Measurements from ENCODE around the gene DHX35.

The DHX35 gene

GRCh38 chr20:39050555-39050902, 88.4 kb downstream of the DHX35 start:
- Mint-ChIP-seq H3K27me3 (peaks cover 22% of the 10 kb centered on the region), H3K4me1 (ENCODE audit: low read depth) (peaks cover 11% of the 10 kb centered on the region), H3K4me3 (peak overlapping the region; percentile 81), H3K27ac (peak overlapping the region; percentile 86), H3K9me3 (no peaks in the 10 kb centered on the region), H3K36me3 (ENCODE audit: low read depth) (no peaks in the 10 kb centered on the region)
- intact Hi-C loops (cut with micrococcal nuclease), result loop anchor here (1.0 kb wide), 1 partner anchor 31 kb away; no protein-coding TSS in a partner anchor

- H3K4me1 Mint-ChIP-seq (ENCODE audit: low read depth), result peaks cover 11% of the 10 kb centered on the region
- peaks cover 27% of the 10 kb centered on the region for H3K27me3 Mint-ChIP-seq
- no peak overlapping the region for H3K4me3 Mint-ChIP-seq
- no peak overlapping the region for H3K27ac Mint-ChIP-seq
- intact Hi-C loops (cut with micrococcal nuclease), result no loop called here
- no peaks in the 10 kb centered on the region for H3K9me3 Mint-ChIP-seq
- H3K36me3 Mint-ChIP-seq (ENCODE audit: low read depth), result no peaks in the 10 kb centered on the region
Observed at GRCh38 chr20:39052676-39053075, 90.5 kb downstream of the DHX35 start.

- no peak overlapping the region for H3K4me3 Mint-ChIP-seq
- intact Hi-C loops (cut with micrococcal nuclease), result no loop called here
- no peaks in the 10 kb centered on the region for H3K4me1 Mint-ChIP-seq (ENCODE audit: low read depth)
- no peak overlapping the region for H3K27ac Mint-ChIP-seq
- H3K9me3 Mint-ChIP-seq, result no peaks in the 10 kb centered on the region
- H3K27me3 Mint-ChIP-seq, result peaks cover 14% of the 10 kb centered on the region
- H3K36me3 Mint-ChIP-seq (ENCODE audit: low read depth), result no peaks in the 10 kb centered on the region
Observed at GRCh38 chr20:39057143-39057542, 95.0 kb downstream of the DHX35 start.

GRCh38 chr20:39057911-39058310, 95.8 kb downstream of the DHX35 start:
- H3K9me3 Mint-ChIP-seq, result no peaks in the 10 kb centered on the region
- peaks cover 15% of the 10 kb centered on the region for H3K27me3 Mint-ChIP-seq
- no peak overlapping the region for H3K27ac Mint-ChIP-seq
- no peak overlapping the region for H3K4me3 Mint-ChIP-seq
- intact Hi-C loops (cut with micrococcal nuclease), result no loop called here
- no peaks in the 10 kb centered on the region for H3K4me1 Mint-ChIP-seq (ENCODE audit: low read depth)
- H3K36me3 Mint-ChIP-seq (ENCODE audit: low read depth), result no peaks in the 10 kb centered on the region

GRCh38 chr20:39059036-39059435, 96.9 kb downstream of the DHX35 start:
- no peak overlapping the region for H3K4me3 Mint-ChIP-seq
- H3K27me3 Mint-ChIP-seq, result peaks cover 11% of the 10 kb centered on the region
- no peaks in the 10 kb centered on the region for H3K9me3 Mint-ChIP-seq
- intact Hi-C loops (cut with micrococcal nuclease), result no loop called here
- H3K4me1 Mint-ChIP-seq (ENCODE audit: low read depth), result no peaks in the 10 kb centered on the region
- no peak overlapping the region for H3K27ac Mint-ChIP-seq
- H3K36me3 Mint-ChIP-seq (ENCODE audit: low read depth), result no peaks in the 10 kb centered on the region

GRCh38 chr20:39066471-39067242, 104.5 kb downstream of the DHX35 start:
- Mint-ChIP-seq H3K27ac (no peak overlapping the region), H3K4me3 (no peak overlapping the region), H3K9me3 (peaks cover 8% of the 10 kb centered on the region), H3K36me3 (ENCODE audit: low read depth) (no peaks in the 10 kb centered on the region), H3K4me1 (ENCODE audit: low read depth) (no peaks in the 10 kb centered on the region), H3K27me3 (peaks cover 12% of the 10 kb centered on the region)
- intact Hi-C loops (cut with micrococcal nuclease), result no loop called here

GRCh38 chr20:39067526-39068216, 105.5 kb downstream of the DHX35 start:
- Mint-ChIP-seq H3K27me3 (peaks cover 10% of the 10 kb centered on the region), H3K4me1 (ENCODE audit: low read depth) (no peaks in the 10 kb centered on the region), H3K27ac (no peak overlapping the region), H3K9me3 (peaks cover 8% of the 10 kb centered on the region), H3K4me3 (no peak overlapping the region), H3K36me3 (ENCODE audit: low read depth) (no peaks in the 10 kb centered on the region)
- intact Hi-C loops (cut with micrococcal nuclease), result no loop called here

- Mint-ChIP-seq H3K36me3 (ENCODE audit: low read depth) (no peaks in the 10 kb centered on the region), H3K4me3 (no peak overlapping the region), H3K4me1 (ENCODE audit: low read depth) (no peaks in the 10 kb centered on the region), H3K27ac (no peak overlapping the region), H3K27me3 (peaks cover 15% of the 10 kb centered on the region), H3K9me3 (peaks cover 8% of the 10 kb centered on the region)
- intact Hi-C loops (cut with micrococcal nuclease), result no loop called here
Observed at GRCh38 chr20:39069976-39070375, 107.8 kb downstream of the DHX35 start.

GRCh38 chr20:39070484-39071231, 108.5 kb downstream of the DHX35 start:
- H3K9me3 Mint-ChIP-seq, result peaks cover 8% of the 10 kb centered on the region
- H3K4me3 Mint-ChIP-seq, result no peak overlapping the region
- no peak overlapping the region for H3K27ac Mint-ChIP-seq
- intact Hi-C loops (cut with micrococcal nuclease), result no loop called here
- H3K4me1 Mint-ChIP-seq (ENCODE audit: low read depth), result no peaks in the 10 kb centered on the region
- peaks cover 15% of the 10 kb centered on the region for H3K27me3 Mint-ChIP-seq
- H3K36me3 Mint-ChIP-seq (ENCODE audit: low read depth), result no peaks in the 10 kb centered on the region

- H3K27ac Mint-ChIP-seq, result no peak overlapping the region
- peaks cover 18% of the 10 kb centered on the region for H3K27me3 Mint-ChIP-seq
- H3K4me3 Mint-ChIP-seq, result no peak overlapping the region
- no peaks in the 10 kb centered on the region for H3K4me1 Mint-ChIP-seq (ENCODE audit: low read depth)
- H3K36me3 Mint-ChIP-seq (ENCODE audit: low read depth), result no peaks in the 10 kb centered on the region
- peaks cover 8% of the 10 kb centered on the region for H3K9me3 Mint-ChIP-seq
- intact Hi-C loops (cut with micrococcal nuclease), result no loop called here
Observed at GRCh38 chr20:39072132-39072531, 110.0 kb downstream of the DHX35 start.

GRCh38 chr20:39072653-39073052, 110.5 kb downstream of the DHX35 start:
- peaks cover 8% of the 10 kb centered on the region for H3K9me3 Mint-ChIP-seq
- peaks cover 18% of the 10 kb centered on the region for H3K27me3 Mint-ChIP-seq
- intact Hi-C loops (cut with micrococcal nuclease), result no loop called here
- H3K4me3 Mint-ChIP-seq, result no peak overlapping the region
- no peaks in the 10 kb centered on the region for H3K36me3 Mint-ChIP-seq (ENCODE audit: low read depth)
- no peak overlapping the region for H3K27ac Mint-ChIP-seq
- no peaks in the 10 kb centered on the region for H3K4me1 Mint-ChIP-seq (ENCODE audit: low read depth)

- Mint-ChIP-seq H3K27me3 (peaks cover 22% of the 10 kb centered on the region), H3K4me1 (ENCODE audit: low read depth) (no peaks in the 10 kb centered on the region), H3K9me3 (no peaks in the 10 kb centered on the region), H3K4me3 (no peak overlapping the region), H3K27ac (no peak overlapping the region), H3K36me3 (ENCODE audit: low read depth) (no peaks in the 10 kb centered on the region)
- intact Hi-C loops (cut with micrococcal nuclease), result no loop called here
Observed at GRCh38 chr20:39075731-39076130, 113.6 kb downstream of the DHX35 start.

- intact Hi-C loops (cut with micrococcal nuclease), result no loop called here
- Mint-ChIP-seq H3K4me3 (no peak overlapping the region), H3K36me3 (ENCODE audit: low read depth) (no peaks in the 10 kb centered on the region), H3K9me3 (no peaks in the 10 kb centered on the region), H3K27me3 (peaks cover 21% of the 10 kb centered on the region), H3K27ac (no peak overlapping the region), H3K4me1 (ENCODE audit: low read depth) (no peaks in the 10 kb centered on the region)
Observed at GRCh38 chr20:39076958-39077357, 114.8 kb downstream of the DHX35 start.

- Mint-ChIP-seq H3K4me1 (ENCODE audit: low read depth) (no peaks in the 10 kb centered on the region), H3K36me3 (ENCODE audit: low read depth) (no peaks in the 10 kb centered on the region), H3K27ac (no peak overlapping the region), H3K27me3 (peaks cover 25% of the 10 kb centered on the region), H3K4me3 (no peak overlapping the region), H3K9me3 (no peaks in the 10 kb centered on the region)
- intact Hi-C loops (cut with micrococcal nuclease), result no loop called here
Observed at GRCh38 chr20:39080326-39080725, 118.2 kb downstream of the DHX35 start.
